KG1 (cell line): ENCODE measurements around the gene POC5.

Experiments used
- DNase-seq: peaks from one replicate; lab custom pipeline; 2025; lab: John Stamatoyannopoulos, UW

The POC5 gene

DNA sequence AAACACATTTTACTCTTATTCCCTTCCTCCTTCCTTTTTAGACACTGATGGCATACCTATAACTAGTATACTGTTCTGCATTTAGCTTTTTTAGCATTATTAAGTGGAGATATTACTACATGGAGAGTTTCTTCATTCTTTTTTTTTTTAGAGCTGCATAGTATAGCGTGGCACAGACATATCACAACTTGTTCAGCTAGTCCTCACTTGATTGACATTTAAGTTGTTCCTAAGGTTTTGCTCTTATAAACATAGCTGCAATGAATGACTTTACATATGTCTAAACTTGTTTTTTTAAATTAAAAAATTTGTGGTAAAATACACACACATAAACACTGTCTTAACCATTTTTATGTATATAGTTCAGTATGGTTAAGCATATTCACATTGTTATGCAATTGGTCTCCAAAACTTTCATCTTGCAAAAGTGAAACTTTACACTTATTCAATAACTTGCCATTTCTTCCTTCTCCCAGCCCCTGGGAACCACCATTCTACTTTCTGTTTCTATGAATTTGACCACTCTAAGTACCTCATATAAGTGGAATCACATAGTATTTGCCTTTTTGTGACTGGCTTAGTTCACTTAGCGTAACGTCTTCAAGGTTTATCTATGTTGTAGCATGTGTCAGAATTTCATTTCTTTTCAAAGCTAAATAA lies 57.3 kb downstream of the POC5 start:
- no peak for DNase-seq

- DNase-seq: no peak
These were observed 60.8 kb downstream of the POC5 start for GRCh38 chr5:75656311-75657003.

- no peak for DNase-seq
These were observed 62.4 kb downstream of the POC5 start for GRCh38 chr5:75654693-75655295.

DNA sequence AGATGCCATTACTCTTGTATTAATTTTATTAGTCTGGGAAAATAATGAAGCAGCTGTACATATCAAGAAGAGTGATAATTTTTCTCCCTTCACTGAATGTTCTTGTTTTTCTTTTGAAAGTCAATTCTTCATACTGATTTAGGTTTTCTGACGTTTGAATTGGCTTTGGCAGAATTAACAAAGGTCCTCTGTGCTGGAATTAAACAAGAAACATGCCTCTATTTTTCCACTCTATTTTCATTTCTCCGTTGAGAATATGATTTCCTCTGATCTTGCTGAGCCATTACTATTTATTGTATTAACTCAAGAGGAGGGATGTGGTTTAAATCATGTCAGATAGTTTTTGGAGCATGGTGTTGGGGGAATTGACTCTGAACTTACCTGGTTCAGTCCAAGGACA lies 63.7 kb downstream of the POC5 start:
- no peak for DNase-seq

GRCh38 chr5:75651575-75652238 lies 65.5 kb downstream of the POC5 start:
- DNase-seq: no peak

DNA sequence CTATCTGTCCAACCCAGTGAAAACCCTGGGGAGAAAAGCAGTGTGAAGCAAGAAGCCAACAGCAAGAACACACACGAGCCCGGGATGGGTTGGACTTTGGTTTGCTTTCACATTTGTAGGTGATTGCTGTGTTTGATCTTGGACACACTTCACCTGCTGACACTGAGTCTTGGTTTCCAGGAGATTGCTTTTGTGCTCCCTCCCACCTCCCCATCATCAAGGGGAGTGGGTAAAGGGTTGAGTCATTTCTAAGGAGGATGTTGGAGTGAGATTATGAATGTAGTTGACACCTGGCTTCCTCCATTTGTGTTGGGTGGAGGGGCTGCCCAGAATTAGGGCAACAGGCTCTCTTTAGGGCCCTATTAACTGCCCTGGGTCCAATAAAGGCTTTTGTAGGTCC lies 68.5 kb downstream of the POC5 start:
- DNase-seq: no peak

- DNase-seq: no peak
These were observed 76.4 kb downstream of the POC5 start for GRCh38 chr5:75640826-75641225.

DNA sequence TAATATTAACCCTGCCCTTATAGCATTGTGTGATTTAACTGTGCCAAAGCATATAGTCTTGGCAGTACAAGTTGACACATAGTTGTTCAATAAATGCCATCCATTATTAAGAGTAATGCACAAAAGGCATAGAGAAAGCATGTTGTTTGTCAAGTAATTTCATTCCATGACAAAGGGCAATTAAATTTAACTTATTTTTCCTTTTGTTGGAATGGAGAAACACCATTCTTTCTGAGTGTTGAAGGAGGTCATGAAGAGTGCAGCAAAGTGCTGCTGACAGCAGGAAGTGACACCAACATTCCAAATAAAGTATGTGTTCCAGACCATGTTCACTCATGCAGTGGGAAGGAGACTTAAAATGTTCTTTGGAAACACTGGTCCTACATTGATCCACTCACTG lies 76.8 kb downstream of the POC5 start:
- DNase-seq: no peak

- DNase-seq: no peak
These were observed 77.5 kb downstream of the POC5 start for GRCh38 chr5:75639535-75640311.

DNA sequence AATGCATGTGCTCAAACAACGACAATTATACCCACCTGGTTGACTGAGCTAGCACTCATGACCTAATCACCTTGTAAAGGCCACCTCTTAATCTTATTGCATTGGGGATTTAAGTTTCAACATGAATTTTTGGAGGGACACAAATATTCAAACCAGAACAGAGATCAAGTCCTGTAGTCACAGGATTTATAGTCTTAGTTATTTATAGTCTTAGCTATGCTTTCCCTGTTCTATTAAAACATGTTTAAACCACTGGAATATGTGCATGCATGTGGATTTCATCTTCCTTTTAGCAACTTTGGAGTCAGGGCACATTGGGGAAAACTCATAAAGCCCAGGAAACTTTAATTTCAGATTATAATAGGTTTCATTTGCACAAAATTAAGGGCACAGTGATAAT lies 79.3 kb downstream of the POC5 start:
- DNase-seq: no peak

DNA sequence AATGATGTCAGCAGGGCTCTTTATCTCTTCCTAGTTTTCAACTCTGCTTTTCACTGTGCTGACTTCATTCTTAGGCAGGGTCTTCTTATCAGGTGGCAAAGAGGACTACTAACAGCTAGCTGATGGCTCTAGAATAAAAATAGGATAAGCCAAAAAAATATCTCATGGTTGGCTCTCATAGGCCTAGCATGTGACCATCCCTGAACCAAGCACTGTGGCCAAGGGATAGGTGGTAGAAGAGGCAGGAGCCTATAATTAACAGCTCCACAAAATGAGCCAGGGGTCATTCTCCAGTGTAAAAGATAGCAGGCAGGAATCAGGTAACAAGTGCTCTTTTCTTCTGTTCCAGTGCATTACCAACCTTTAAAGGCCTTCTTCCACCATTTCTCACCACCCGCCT lies 84.9 kb downstream of the POC5 start:
- DNase-seq: no peak

- no peak for DNase-seq
These were observed 86.4 kb downstream of the POC5 start for GRCh38 chr5:75630875-75631274.

- DNase-seq: no peak
These were observed 89.4 kb downstream of the POC5 start for GRCh38 chr5:75627801-75628200.

- DNase-seq: no peak
These were observed 90.3 kb downstream of the POC5 start for GRCh38 chr5:75626959-75627358.
